OCI-M2 (cell line): ENCODE data around the gene TRAF3.

Experiments
- DNase-seq: peaks from one replicate; lab custom pipeline; 2025; ENCODE audit not compliant: unreplicated experiment; lab: John Stamatoyannopoulos, UW

TRAF3 gene

DNA sequence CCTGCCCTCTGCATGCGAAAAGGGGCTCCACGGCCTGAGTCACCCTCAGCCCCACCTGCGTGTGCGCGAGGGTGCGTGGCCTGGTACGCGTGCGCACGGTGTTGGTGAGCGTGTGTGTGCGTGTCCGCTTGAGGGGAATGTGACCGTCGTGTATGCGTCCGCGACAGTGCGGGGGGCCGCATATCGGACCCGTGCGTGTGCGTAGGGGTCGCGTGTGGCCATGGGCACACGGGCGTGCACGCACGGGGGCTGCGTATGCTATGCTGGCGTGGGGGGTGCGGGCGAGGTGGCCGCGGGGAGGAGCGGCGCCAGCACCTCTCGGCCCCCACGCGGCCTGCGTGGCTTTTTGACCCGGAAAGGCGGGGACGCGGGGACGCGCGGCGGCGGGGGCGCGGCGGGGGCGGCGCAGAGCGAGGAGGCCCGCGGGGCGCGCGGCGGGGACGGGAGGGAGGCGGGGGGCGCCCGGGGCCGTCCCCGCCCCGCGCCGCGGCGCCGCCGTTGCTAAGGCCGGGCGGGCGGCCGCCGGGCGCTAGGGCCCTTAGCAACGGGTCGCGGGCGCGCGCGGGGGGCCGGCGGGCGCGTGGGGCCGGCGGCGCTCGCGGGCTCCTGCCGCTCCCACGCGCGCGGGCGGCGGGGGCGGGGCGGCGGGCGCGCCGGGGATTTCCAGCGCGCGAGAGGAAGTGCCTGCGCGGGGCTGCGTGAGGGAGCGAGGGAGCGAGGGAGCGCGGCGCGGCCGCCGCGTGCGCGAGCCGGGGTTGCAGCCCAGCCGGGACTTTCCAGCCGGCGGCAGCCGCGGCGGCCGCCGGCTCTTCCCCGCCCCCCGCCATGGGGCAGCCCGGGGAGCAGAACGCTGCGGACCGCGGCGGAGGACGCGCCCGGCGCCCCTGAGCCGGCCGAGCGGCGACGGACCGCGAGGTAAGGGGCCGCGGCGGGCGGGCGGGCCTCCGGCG lies at the start of gene TRAF3:
Gene TRAF3 (plus strand): TSS at position 689 of the 950 bp plus-strand sequence. CDS start 92,753 bp downstream, outside the sequence.
- DNase-seq = no peak

DNA sequence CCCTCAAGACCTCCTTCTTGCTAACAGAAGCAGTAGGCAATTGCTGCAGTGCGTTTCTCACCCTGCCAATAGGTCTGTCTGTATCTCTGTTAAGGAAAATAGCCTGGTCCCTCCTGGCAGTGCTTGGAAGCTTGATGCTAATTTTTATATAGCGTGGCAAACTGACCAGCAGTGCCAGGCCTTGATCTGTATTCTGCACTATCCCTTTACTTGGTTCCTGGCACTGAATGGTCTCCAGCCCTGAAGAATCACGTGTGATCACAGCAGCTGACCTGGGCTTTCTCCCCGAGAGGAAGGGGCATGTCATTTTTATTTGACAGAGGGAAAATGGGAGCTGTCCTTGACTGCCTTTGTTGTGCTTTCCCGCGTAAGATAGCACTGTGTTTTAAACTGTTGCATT lies 48.7 kb upstream of the TRAF3 start:
- no peak for DNase-seq

- no peak for DNase-seq
These were observed 48.0 kb upstream of the TRAF3 start for GRCh38 chr14:102729268-102729667.

GRCh38 chr14:102729825-102730224 lies 47.4 kb upstream of the TRAF3 start:
- no peak for DNase-seq

DNA sequence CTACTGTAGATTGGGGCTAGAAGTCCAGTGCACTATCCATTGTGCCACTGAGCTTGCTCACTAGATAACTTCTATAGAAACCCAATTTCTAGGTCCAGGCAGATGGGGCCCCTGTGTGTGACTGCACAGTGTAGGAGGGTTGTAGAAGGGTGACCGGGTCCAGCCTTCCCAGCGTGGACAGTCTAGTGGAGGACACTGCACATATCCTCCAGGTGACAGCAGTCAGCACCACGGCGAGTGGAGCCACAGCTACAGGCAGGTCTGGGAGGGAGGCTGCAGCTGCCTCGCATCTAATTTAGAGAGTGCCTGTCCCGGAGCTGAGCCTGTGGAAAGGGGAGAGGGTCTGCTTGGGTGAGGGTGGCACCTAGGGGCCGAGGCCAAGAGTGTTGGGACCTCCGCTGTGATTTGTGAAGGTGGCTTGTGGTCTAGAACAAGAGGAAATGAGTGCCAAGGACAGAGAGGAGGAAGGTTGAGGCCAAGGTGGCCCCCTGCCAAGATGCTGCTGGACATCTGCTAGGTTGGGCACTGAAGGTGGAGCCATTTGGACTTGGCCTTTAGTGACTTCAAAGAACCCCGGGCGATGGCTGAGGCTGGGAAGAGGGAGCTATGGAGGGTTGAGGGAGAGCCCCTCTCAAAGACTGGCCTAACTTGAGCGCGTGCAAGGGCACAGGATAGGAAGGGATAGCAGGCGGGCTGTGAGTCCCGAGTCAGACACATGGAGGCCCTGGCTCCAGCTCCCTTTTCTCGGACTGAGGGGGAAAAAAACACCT lies 46.0 kb upstream of the TRAF3 start:
- no peak for DNase-seq

- no peak for DNase-seq
These were observed 45.1 kb upstream of the TRAF3 start for GRCh38 chr14:102731871-102732800.

- DNase-seq = no peak
These were observed 44.3 kb upstream of the TRAF3 start for GRCh38 chr14:102732924-102733323.

GRCh38 chr14:102733326-102733725 lies 43.9 kb upstream of the TRAF3 start:
- no peak for DNase-seq

GRCh38 chr14:102734436-102734835 lies 42.8 kb upstream of the TRAF3 start:
- no peak for DNase-seq

DNA sequence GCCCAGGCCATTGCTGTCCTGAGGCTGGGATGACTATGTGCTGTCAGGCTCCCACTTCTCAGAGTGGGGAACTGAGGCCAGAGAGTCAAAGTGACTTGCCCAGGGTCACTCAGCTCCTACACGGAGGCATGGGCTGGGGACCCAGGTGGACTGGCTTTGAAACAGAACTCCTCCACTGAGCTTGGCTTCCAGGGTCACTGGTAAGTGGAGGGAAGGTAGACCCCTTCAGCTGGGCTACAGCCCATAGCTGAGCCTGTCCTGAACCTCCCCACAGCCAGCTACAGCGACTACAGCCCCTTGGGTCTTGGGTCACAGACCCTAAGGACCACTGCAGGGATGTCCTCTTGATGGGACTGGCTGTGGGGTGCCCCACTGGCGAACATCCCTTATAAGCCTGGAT lies 40.3 kb upstream of the TRAF3 start:
- DNase-seq = no peak

DNA sequence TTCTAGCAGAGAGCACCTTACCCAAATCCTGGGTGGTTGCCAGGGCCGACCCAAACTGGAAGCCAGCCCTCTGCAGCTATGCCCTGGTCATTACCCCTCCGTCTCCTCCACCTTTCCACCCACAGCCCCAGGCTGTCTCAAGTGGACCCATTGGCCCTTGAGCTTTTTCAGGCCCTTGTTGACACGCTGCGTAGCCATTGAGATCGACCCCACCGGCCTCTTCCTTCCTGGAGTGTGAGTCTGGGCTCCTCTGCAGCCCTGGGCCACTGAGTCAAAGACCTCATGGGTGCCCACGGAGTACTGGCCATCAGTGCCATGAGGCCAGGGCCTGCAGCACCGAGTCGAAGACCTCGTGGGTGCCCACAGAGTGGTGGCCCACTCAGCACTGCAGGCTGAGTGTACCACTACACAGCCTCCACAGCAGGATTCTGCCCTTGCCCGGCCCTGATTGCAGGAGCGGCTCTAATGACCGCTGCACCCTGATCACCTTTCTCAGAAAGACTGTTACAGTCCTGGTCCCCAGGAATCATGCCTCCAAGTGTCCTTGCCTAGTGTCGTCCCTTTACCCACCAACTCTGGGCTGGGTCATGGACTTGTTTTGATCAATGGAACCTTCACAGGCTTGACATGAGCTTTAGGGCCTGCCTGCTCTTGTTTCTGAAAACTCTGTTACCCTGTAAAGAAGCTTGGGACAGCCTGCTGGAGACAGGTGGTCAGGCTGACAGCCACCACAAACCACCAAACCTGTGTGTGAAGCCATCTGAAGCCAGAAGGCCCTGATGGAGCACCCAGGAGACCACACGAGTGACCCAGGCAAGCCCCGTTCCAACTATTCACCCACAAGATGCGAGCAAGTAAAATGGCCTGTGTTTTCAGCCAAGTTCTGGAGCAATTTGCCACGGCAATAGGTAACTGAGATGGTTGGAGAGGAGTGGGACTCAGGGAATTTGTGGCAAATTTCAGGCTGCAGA lies 39.6 kb upstream of the TRAF3 start:
- no peak for DNase-seq

- no peak for DNase-seq
These were observed 38.7 kb upstream of the TRAF3 start for GRCh38 chr14:102738373-102739189.

DNA sequence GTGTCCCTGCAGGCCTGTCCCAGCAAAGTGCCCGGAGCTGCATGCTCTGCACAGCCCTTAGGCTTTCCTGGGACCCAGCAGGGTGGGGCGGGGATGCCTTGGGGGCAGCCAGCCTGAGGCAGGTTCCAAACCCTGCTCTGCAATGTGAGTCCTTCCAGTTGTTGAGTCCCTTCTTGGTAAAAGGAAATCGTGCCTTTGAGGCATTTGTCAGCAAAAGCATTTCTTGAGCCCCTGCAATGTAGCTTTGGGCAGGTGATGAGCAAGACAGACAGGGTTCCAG lies 38.1 kb upstream of the TRAF3 start:
- DNase-seq = no peak

GRCh38 chr14:102746634-102747438 lies 30.4 kb upstream of the TRAF3 start:
- DNase-seq = no peak

DNA sequence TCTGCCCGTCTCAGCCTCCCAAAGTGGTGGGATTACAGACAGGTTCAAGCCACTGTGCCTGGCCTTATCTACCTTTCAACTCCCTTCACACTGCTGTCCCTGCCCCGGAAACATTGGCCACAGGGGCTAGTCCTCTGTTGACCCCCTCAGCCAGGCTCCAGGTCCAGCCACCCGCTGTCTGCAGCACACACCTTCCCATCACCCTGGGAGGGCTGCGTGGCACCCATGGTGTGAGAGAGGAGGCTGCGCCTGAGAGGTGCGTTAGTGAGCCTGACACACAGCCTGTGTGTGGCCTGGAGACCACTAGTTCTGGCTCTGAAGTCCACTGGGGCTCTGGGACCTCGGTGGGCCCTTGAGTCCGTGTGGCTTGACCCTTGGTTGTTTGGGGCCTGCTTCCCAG lies 28.4 kb upstream of the TRAF3 start:
- no peak for DNase-seq

DNA sequence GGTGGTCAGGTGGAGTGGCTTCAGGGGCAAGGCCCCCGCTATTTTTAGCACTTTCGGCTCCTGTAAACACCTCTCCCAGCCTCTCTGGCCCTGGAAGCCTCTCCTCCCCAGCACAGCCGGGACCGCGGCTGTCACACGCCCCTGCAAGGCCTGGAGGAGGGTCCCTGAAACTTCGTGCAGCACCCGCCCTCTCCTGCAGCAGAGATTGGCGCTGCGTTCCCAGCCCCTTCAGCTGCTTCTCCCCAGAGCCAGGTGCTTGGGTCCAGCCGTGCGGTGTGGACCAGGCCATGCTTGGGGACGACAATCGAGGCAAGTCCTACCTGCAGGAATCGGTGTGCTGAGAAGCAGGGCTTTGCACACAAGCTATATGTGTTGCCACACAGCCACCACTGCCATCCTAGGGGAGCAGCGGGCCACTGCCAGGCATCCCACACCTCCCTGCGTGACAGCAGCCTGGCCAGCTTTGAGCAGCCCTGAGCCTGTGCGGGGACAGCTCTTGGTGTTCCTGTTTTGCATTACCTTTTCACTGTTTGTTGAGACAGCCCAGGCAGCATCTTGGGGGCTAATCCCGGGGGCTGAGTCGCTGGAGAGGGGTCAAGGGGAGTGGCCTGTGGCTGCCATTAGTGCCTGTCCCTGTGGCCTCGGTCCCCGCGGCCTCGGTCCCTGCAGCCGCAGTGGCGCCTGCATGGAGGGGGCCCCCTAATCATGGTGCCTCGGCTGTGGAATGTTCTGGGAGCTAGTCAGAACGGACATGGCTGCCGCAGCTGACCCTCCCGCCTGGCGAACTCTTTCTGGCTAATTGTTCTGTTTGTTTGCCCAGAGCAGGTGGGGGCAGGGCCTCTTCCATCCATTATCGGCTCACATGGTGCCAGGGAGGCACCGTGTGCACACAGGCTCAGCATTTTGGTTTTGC lies 27.6 kb upstream of the TRAF3 start:
- no peak for DNase-seq

DNA sequence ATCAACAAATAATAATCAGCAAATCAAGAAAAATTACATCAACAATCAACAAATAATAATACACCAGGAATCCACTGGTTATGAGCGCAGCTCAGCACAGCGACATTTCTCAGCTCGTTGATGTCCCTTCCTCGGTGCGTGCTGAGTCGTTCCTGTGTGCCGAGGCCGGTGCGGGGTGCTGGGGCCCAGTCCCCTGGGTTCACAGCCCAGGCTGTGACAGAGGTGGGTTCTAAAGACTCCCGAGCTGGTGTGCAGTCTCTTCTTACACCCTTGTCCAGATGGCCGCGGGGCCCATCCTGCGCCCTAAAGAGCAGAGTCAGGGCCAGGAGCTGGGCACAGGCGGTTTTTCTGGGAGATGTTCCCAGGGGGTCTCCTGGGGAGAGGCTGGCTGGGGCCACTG lies 26.9 kb upstream of the TRAF3 start:
- no peak for DNase-seq
